NCI-H2029 treated with DMSO at 0.1 percent for 48 hours (cell line): ENCODE data around the gene MICAL3.
A peak's percentile ranks its signal among the peaks of the same experiment; 100 is the strongest.

Source experiments
- DNase-seq: peaks from one replicate; lab custom pipeline; 2025; lab: John Stamatoyannopoulos, UW

Gene MICAL3

GRCh38 chr22:17972385-17973191, 51.8 kb downstream of the MICAL3 start:
- DNase-seq, result no peak

- DNase-seq, result no peak
Measured at GRCh38 chr22:17971711-17972110, 52.6 kb downstream of the MICAL3 start.

DNA sequence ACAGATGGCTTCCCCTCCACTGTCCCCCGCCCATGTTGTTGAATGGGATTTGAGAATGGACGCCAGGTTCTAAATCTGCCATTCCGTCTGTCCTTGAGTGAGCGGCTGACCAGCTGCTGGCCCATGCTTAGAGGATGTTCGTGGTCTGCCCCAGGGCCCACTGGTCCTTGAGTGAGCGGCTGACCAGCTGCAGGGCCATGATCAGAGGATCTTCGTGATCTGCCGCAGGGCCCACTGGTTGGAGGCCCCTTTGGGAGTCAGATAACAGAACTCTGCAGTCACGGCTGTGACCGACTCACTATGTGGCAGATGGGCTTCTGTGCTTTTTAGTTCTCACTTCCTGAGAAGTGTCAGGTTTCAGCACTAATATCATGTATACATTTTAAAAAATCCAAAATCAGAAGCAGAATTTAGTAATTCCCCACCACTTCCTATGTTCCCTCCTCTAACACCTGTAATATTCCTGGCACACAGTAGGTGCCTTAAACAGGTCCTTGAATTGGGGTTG, 54.1 kb downstream of the MICAL3 start:
- no peak for DNase-seq

- no peak for DNase-seq
Measured at GRCh38 chr22:17969701-17970113, 54.7 kb downstream of the MICAL3 start.

GRCh38 chr22:17968126-17968525, 56.2 kb downstream of the MICAL3 start:
- peak; percentile 89 for DNase-seq

GRCh38 chr22:17966403-17966717, 58.0 kb downstream of the MICAL3 start:
- DNase-seq, result no peak

- DNase-seq, result no peak
Measured at GRCh38 chr22:17965538-17966402, 58.6 kb downstream of the MICAL3 start.

DNA sequence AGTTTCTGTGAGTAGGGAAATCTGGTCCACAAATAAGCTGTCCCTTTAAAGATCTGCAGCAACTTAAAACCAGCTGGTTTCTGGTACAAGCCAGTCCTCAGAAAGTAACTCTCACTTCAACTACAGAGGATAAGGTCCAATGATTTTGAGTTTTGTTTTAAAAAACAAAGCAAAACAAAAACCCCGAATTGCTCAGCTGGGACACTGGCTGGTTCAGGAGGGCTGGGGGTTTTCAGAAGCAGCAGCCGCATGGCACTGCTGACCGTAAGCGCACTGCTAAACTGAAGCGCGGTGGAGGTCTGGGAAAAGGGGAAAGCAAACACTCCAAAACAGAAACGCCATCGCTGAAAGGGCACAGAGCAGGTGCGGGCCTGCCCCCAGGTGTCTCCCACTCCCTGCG, 59.7 kb downstream of the MICAL3 start:
- no peak for DNase-seq

- DNase-seq, result no peak
Measured at GRCh38 chr22:17964156-17964555, 60.2 kb downstream of the MICAL3 start.

DNA sequence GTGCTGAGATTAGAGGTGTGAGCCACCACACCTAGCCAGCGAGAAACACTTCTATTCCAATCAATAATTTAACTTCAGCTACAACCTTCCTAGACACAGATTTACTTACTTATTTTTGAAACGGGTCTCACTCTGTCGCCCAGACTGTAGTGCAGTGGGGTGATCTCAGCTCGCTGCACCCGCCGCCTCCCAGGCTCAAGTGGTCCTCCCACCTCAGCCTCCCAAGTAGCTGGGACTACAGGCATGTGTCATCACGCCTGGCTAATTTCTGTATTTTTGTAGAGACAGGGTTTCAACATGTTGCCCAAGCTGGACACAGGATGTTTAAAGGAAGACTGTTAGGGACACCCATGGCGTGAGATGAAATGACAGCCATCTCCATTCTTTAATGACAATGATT, 61.3 kb downstream of the MICAL3 start:
- DNase-seq, result no peak

GRCh38 chr22:17962168-17962567, 62.2 kb downstream of the MICAL3 start:
- no peak for DNase-seq

- DNase-seq, result no peak
Measured at GRCh38 chr22:17961446-17961729, 63.0 kb downstream of the MICAL3 start.

- DNase-seq, result no peak
Measured at GRCh38 chr22:17960695-17961445, 63.5 kb downstream of the MICAL3 start.

GRCh38 chr22:17960011-17960410, 64.3 kb downstream of the MICAL3 start:
- no peak for DNase-seq

DNA sequence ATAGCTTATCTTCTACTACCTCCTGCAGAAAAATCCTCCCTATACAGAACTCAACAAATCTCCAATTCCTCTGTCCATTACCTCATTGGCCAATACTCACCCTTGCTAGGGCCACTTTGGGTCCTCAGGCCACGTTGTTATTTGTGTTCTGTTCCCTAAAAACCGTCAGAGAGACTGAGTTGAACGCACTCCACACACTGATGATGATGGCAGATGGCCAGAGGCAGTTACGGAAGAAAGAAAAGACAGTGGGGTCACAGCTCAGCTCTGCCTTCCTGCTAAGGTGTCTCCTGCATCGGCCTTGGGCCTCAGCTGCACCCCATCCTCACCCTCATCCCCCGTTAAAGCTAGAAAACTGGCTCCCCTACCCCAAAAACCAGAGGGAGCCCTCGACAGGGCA, 66.2 kb downstream of the MICAL3 start:
- DNase-seq, result no peak

DNA sequence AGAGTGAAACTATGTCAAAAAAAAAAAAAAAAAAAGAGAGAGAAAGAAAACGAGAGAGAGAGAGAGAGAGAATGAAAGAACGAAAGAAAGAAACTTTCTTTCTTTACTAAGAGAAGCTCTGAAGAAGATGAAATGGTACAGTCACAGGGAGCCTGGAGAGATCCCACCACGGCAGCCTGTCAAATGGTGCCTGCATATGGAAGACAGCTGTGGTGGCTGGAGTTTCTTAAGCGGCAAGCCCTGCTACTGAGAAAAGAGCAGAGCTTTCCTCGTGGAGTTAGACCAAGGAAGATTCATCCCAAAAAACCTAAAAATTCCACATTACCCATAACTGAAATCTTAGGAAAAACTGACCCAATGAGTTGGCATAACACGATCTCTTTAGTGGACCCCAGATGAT, 66.7 kb downstream of the MICAL3 start:
- DNase-seq, result no peak

GRCh38 chr22:17957204-17957603, 67.2 kb downstream of the MICAL3 start:
- no peak for DNase-seq

- DNase-seq, result no peak
Measured at GRCh38 chr22:17956630-17957029, 67.7 kb downstream of the MICAL3 start.

DNA sequence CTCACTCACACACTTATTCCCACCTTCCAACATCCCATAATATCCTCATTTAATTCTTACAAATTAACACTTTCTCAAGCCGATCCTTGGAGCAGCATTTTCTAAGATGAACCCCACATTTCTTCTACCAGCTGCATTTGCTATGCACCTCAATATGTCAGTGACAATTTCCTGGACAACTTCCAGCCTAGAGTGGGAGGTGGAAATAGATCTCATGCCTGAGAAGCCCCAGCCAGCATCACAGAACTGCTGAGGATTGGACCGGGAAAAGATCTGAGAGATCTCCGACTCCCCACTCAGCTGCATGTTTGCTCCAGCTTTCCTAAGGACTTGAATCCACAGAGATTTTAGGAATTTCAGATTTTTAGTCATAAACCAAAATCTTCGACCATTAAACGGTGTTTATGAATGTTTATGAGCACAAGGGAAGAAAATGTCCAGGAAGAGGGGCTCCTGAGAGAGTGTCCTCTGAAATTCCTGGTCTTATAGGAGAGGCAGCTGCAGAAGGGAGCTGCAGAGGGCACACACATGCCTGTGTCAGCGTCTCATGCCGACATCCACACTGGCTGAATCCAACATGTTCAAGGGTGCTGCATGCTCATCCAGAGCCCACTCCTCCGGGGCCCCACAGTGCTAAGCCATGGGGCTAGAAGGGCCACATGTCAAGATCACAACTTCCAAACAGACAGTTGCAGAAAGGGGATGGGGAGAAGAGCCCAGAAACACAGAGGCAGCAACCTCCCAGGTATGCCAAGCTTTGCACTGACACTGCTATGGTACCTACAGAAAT, 68.6 kb downstream of the MICAL3 start:
- DNase-seq, result no peak

- DNase-seq, result no peak
Measured at GRCh38 chr22:17954860-17955587, 69.3 kb downstream of the MICAL3 start.

GRCh38 chr22:17954200-17954859, 70.0 kb downstream of the MICAL3 start:
- no peak for DNase-seq
